Mammary epithelial cell (primary cell): ENCODE measurements around the gene HIPK3.

Source experiments
- CTCF ChIP-seq, 2 donors: IDR thresholded peaks in 1 of 2; conservative IDR thresholded peaks in 1 of 2; 2 replicates each; pipeline ENCODE4 v1.5.1; 2011 to 2012; ENCODE audit warnings: inconsistent platforms in 2 of 2, low read length in 2 of 2, mild to moderate bottlenecking in 2 of 2, control low read depth in 1 of 2, low read depth in 1 of 2; ENCODE audit not compliant: insufficient read depth in 1 of 2; ENCODE audit errors: extremely low read depth in 1 of 2
- EZH2 ChIP-seq: IDR thresholded peaks from 2 replicates; pipeline ENCODE4 v1.6.1; 2012; ENCODE audit warnings: low read length, inconsistent platforms, borderline replicate concordance

- TF ChIP-seq CTCF (conservative IDR thresholded peaks at IDR 0.05 in 1 of 2, IDR thresholded peaks at IDR 0.05 in 1 of 2; ENCODE audit: extremely low read depth in 1 of 2, insufficient read depth in 1 of 2, low read depth in 1 of 2, low read length in 2 of 2), result no peak
- TF ChIP-seq EZH2, result no peak
These were observed 42.4 kb upstream of the HIPK3 start for GRCh38 chr11:33214767-33215166.
